ENCODE data around the gene ITGA1.
"Not testable (repeated sequence)": the region's sequence is repeated elsewhere in the genome, so short reads cannot be mapped to it uniquely, and the experiment has no call there.

ITGA1 gene

GRCh38 chr5:52787600-52788504, at the start of gene ITGA1, which contains the start of gene PELO:
TSS of gene ITGA1 (plus strand) at chr5:52787916. CDS start at chr5:52788354, 438 bp downstream.
TSS of gene PELO (plus strand) at chr5:52787916. CDS start at chr5:52800395, 12,479 bp downstream.
- DNase-seq = peak; percentile 77

GRCh38 chr5:52738095-52738506, 49.6 kb upstream of the ITGA1 start:
- DNase-seq = no peak

- no peak for DNase-seq
Measured at GRCh38 chr5:52740007-52740406, 47.7 kb upstream of the ITGA1 start.

GRCh38 chr5:52743012-52743411, 44.7 kb upstream of the ITGA1 start:
- DNase-seq = no peak

GRCh38 chr5:52743529-52743928, 44.2 kb upstream of the ITGA1 start:
- DNase-seq = no peak

- DNase-seq = no peak
Measured at GRCh38 chr5:52743970-52744369, 43.7 kb upstream of the ITGA1 start.

- DNase-seq = not testable (repeated sequence)
Measured at GRCh38 chr5:52744867-52745458, 42.8 kb upstream of the ITGA1 start.

GRCh38 chr5:52746539-52746938, 41.2 kb upstream of the ITGA1 start:
- no peak for DNase-seq

- DNase-seq = no peak
Measured at GRCh38 chr5:52748590-52748989, 39.1 kb upstream of the ITGA1 start.

- DNase-seq = no peak
Measured at GRCh38 chr5:52749666-52750065, 38.0 kb upstream of the ITGA1 start.

GRCh38 chr5:52751137-52751536, 36.6 kb upstream of the ITGA1 start:
- no peak for DNase-seq

GRCh38 chr5:52754051-52754450, 33.7 kb upstream of the ITGA1 start:
- no peak for DNase-seq

- no peak for DNase-seq
Measured at GRCh38 chr5:52757527-52757926, 30.2 kb upstream of the ITGA1 start.

GRCh38 chr5:52758014-52758413, 29.7 kb upstream of the ITGA1 start:
- DNase-seq = no peak

GRCh38 chr5:52759331-52759730, 28.4 kb upstream of the ITGA1 start:
- DNase-seq = no peak

GRCh38 chr5:52760695-52761366, 26.9 kb upstream of the ITGA1 start:
- no peak for DNase-seq

- DNase-seq = no peak
Measured at GRCh38 chr5:52767217-52767743, 20.4 kb upstream of the ITGA1 start.

- no peak for DNase-seq
Measured at GRCh38 chr5:52767766-52768480, 19.8 kb upstream of the ITGA1 start.

- DNase-seq = no peak
Measured at GRCh38 chr5:52769061-52769460, 18.7 kb upstream of the ITGA1 start.

- no peak for DNase-seq
Measured at GRCh38 chr5:52770287-52770939, 17.3 kb upstream of the ITGA1 start.

- DNase-seq = no peak
Measured at GRCh38 chr5:52771343-52772039, 16.2 kb upstream of the ITGA1 start.

- no peak for DNase-seq
Measured at GRCh38 chr5:52772668-52773067, 15.0 kb upstream of the ITGA1 start.

Measured in NCI-H345 (cell line).